ENCODE results near the gene CORO7.

Gene CORO7

GRCh38 chr16:4433228-4433627, 16.8 kb upstream of the CORO7 start:
- Histone ChIP-seq H3K9me3 (ENCODE audit: insufficient read depth, low read length) (no peaks in the 10 kb centered on the region), H3K4me2 (ENCODE audit: low read length) (no peak overlapping the region), H3K4me1 (ENCODE audit: low read length) (no peaks in the 10 kb centered on the region), H3K9ac (ENCODE audit: low read length) (no peak overlapping the region), H3K79me2 (ENCODE audit: low read length) (peaks cover 53% of the 10 kb centered on the region), H3K27me3 (ENCODE audit: low read depth, low read length) (no peaks in the 10 kb centered on the region), H3K27ac (ENCODE audit: low read length) (no peak overlapping the region), H2AFZ (ENCODE audit: low read depth, low read length) (no peak overlapping the region), H3K36me3 (replicated peaks; ENCODE audit: low read depth, low read length) (peaks cover 38% of the 10 kb centered on the region), H3K4me3 (ENCODE audit: low read length) (no peak overlapping the region), H4K20me1 (ENCODE audit: insufficient read depth, low read length) (no peaks in the 10 kb centered on the region)
- TF ChIP-seq CTCF (IDR thresholded peaks at IDR 0.05; ENCODE audit: low read depth, low read length) (no peak), EZH2phosphoT487 (IDR thresholded peaks at IDR 0.05; ENCODE audit: low read depth) (no peak)

- no peaks in the 10 kb centered on the region for H3K27me3 ChIP-seq (ENCODE audit: low read depth, low read length)
- TF ChIP-seq EZH2phosphoT487 (IDR thresholded peaks at IDR 0.05; ENCODE audit: low read depth) (no peak), CTCF (IDR thresholded peaks at IDR 0.05; ENCODE audit: low read depth, low read length) (no peak)
- H3K79me2 ChIP-seq (ENCODE audit: low read length), result peaks cover 74% of the 10 kb centered on the region
- H3K4me2 ChIP-seq (ENCODE audit: low read length), result no peak overlapping the region
- H2AFZ ChIP-seq (ENCODE audit: low read depth, low read length), result no peak overlapping the region
- no peaks in the 10 kb centered on the region for H3K9me3 ChIP-seq (ENCODE audit: insufficient read depth, low read length)
- no peak overlapping the region for H3K27ac ChIP-seq (ENCODE audit: low read length)
- no peak overlapping the region for H3K4me3 ChIP-seq (ENCODE audit: low read length)
- no peak overlapping the region for H3K9ac ChIP-seq (ENCODE audit: low read length)
- peaks cover 9% of the 10 kb centered on the region for H3K4me1 ChIP-seq (ENCODE audit: low read length)
- H3K36me3 ChIP-seq (replicated peaks; ENCODE audit: low read depth, low read length), result peaks cover 25% of the 10 kb centered on the region
- H4K20me1 ChIP-seq (ENCODE audit: insufficient read depth, low read length), result no peaks in the 10 kb centered on the region
Observed at GRCh38 chr16:4431023-4431422, 14.6 kb upstream of the CORO7 start.

GRCh38 chr16:4428500-4428899, 12.1 kb upstream of the CORO7 start:
- H3K4me1 ChIP-seq (ENCODE audit: low read length), result peaks cover 14% of the 10 kb centered on the region
- no peak overlapping the region for H3K27ac ChIP-seq (ENCODE audit: low read length)
- H4K20me1 ChIP-seq (ENCODE audit: insufficient read depth, low read length), result no peaks in the 10 kb centered on the region
- no peaks in the 10 kb centered on the region for H3K9me3 ChIP-seq (ENCODE audit: insufficient read depth, low read length)
- H3K4me3 ChIP-seq (ENCODE audit: low read length), result no peak overlapping the region
- H3K4me2 ChIP-seq (ENCODE audit: low read length), result no peak overlapping the region
- peaks cover 11% of the 10 kb centered on the region for H3K36me3 ChIP-seq (replicated peaks; ENCODE audit: low read depth, low read length)
- H3K79me2 ChIP-seq (ENCODE audit: low read length), result peaks cover 67% of the 10 kb centered on the region
- H3K9ac ChIP-seq (ENCODE audit: low read length), result no peak overlapping the region
- no peaks in the 10 kb centered on the region for H3K27me3 ChIP-seq (ENCODE audit: low read depth, low read length)
- TF ChIP-seq EZH2phosphoT487 (IDR thresholded peaks at IDR 0.05; ENCODE audit: low read depth) (no peak), CTCF (IDR thresholded peaks at IDR 0.05; ENCODE audit: low read depth, low read length) (no peak)
- H2AFZ ChIP-seq (ENCODE audit: low read depth, low read length), result no peak overlapping the region

- no peak for TF ChIP-seq CTCF (IDR thresholded peaks at IDR 0.05; ENCODE audit: low read depth, low read length)
- no peak for TF ChIP-seq EZH2phosphoT487 (IDR thresholded peaks at IDR 0.05; ENCODE audit: low read depth)
- no peaks in the 10 kb centered on the region for H3K27me3 ChIP-seq (ENCODE audit: low read depth, low read length)
- peaks cover 14% of the 10 kb centered on the region for H3K4me1 ChIP-seq (ENCODE audit: low read length)
- H2AFZ ChIP-seq (ENCODE audit: low read depth, low read length), result no peak overlapping the region
- H4K20me1 ChIP-seq (ENCODE audit: insufficient read depth, low read length), result no peaks in the 10 kb centered on the region
- H3K9ac ChIP-seq (ENCODE audit: low read length), result peak overlapping the region; percentile 92
- H3K79me2 ChIP-seq (ENCODE audit: low read length), result peaks cover 62% of the 10 kb centered on the region
- H3K27ac ChIP-seq (ENCODE audit: low read length), result no peak overlapping the region
- H3K9me3 ChIP-seq (ENCODE audit: insufficient read depth, low read length), result no peaks in the 10 kb centered on the region
- H3K4me3 ChIP-seq (ENCODE audit: low read length), result peak overlapping the region; percentile 96
- H3K36me3 ChIP-seq (replicated peaks; ENCODE audit: low read depth, low read length), result peaks cover 9% of the 10 kb centered on the region
- peak overlapping the region; percentile 81 for H3K4me2 ChIP-seq (ENCODE audit: low read length)
Observed at GRCh38 chr16:4426722-4427372, 10.5 kb upstream of the CORO7 start.

Measured in OCI-LY3 (cell line).